Endothelial cell of umbilical vein (primary cell): ENCODE results near the gene OR13C4. TPM values are rescaled to one million over a fixed set of nuclear protein-coding genes. Genes with fewer than 3 reads are reported as not detected.

Experiments used
- BruUV-seq: library from RNA; stranded (reverse); fragments of 400-500 nt; replicated peaks from 2 replicates; lab custom pipeline; 2021; lab: Mats Ljungman, UMichigan
- CTCF ChIA-PET: fragments of 300-600, 350-600 bp; sonication (Branson Sonifier 250); formaldehyde crosslinking; loops from one replicate; lab custom pipeline; 2021; ENCODE audit warnings: antibody characterized with exemption, inconsistent platforms; lab: Charles Lee
- POLR2A ChIA-PET: fragments of 300-600, 350-600 bp; sonication (Branson Sonifier 250); formaldehyde crosslinking; loops from one replicate; lab custom pipeline; 2021; ENCODE audit warnings: antibody characterized with exemption, inconsistent platforms; lab: Charles Lee
- DNase-seq: peaks from one replicate; pipeline ENCODE4 v3.0.0-alpha.2; 2011; ENCODE audit warnings: low read depth, low spot score
- FAIRE-seq: peaks from 2 replicates; lab custom pipeline; 2011; peaks lifted over from hg19 to GRCh38; lab: Jason Lieb, UNC
- H2AFZ ChIP-seq: 2 replicates; pipeline ENCODE4 v1.6.0; 2012; ENCODE audit warnings: low read depth, low read length, control low read depth, inconsistent platforms
- H3K27ac ChIP-seq: 2 replicates; pipeline ENCODE4 v1.5.1; 2011; ENCODE audit warnings: low read depth, mild to moderate bottlenecking, control low read depth, low read length, moderate library complexity; ENCODE audit not compliant: insufficient read depth
- H3K27me3 ChIP-seq, 2 experiments: 2 replicates each; pipeline versions ENCODE4 v1.6.0 to v1.6.1; 2011; ENCODE audit warnings: low read length in 2 of 2, mixed read lengths in 1 of 2; ENCODE audit not compliant: control insufficient read depth in 2 of 2, insufficient read depth in 2 of 2
- H3K36me3 ChIP-seq, 2 experiments: 2 replicates in 1 of 2; 3 replicates in 1 of 2; pipeline ENCODE4 v1.5.1; 2011; ENCODE audit warnings: low read length in 2 of 2, mild to moderate bottlenecking in 1 of 2, moderate library complexity in 1 of 2; ENCODE audit not compliant: control insufficient read depth in 2 of 2, insufficient read depth in 2 of 2; ENCODE audit errors: extremely low read depth in 1 of 2
- H3K4me1 ChIP-seq: 3 replicates; pipeline ENCODE4 v1.5.1; 2011; ENCODE audit warnings: mild to moderate bottlenecking, low read length; ENCODE audit not compliant: control insufficient read depth, insufficient read depth; ENCODE audit errors: extremely low read depth
- H3K4me2 ChIP-seq: 2 replicates; pipeline ENCODE4 v1.6.1; 2011; ENCODE audit warnings: low read length, control low read depth, mixed read lengths; ENCODE audit not compliant: insufficient read depth
- H3K4me3 ChIP-seq, 3 experiments: fragments of 200-600 bp in 1 of 3; sonication (generic), shearing (Covaris generic) in 1 of 3; replicated peaks in 1 of 3; 2 replicates each; pipeline ENCODE4 v1.5.1; 2011 to 2016; ENCODE audit warnings: control low read depth in 3 of 3, low read length in 3 of 3, mild to moderate bottlenecking in 2 of 3, inconsistent platforms in 1 of 3, low read depth in 1 of 3, moderate library complexity in 1 of 3; ENCODE audit not compliant: insufficient read depth in 1 of 3
- H3K79me2 ChIP-seq: 2 replicates; pipeline ENCODE4 v1.6.0; 2012; ENCODE audit warnings: low read length, inconsistent platforms; ENCODE audit not compliant: control insufficient read depth, insufficient read depth
- H3K9ac ChIP-seq: replicated peaks from 2 replicates; pipeline ENCODE3; 2011; ENCODE audit warnings: low read length, control low read depth; ENCODE audit not compliant: insufficient read depth; ENCODE audit errors: extremely low read depth
- H3K9me1 ChIP-seq: replicated peaks from 3 replicates; pipeline ENCODE4 v1.6.0; 2011; ENCODE audit warnings: mild to moderate bottlenecking, low read length; ENCODE audit not compliant: control insufficient read depth, insufficient read depth; ENCODE audit errors: extremely low read depth
- H3K9me3 ChIP-seq: replicated peaks from 2 replicates; pipeline ENCODE4 v1.5.1; 2012; ENCODE audit warnings: low read length, inconsistent platforms; ENCODE audit not compliant: control insufficient read depth, insufficient read depth
- H4K20me1 ChIP-seq: replicated peaks from 2 replicates; pipeline ENCODE3; 2011; ENCODE audit warnings: mild to moderate bottlenecking, low read length; ENCODE audit not compliant: control insufficient read depth, insufficient read depth; ENCODE audit errors: extremely low read depth
- EZH2 ChIP-seq: IDR thresholded peaks from 2 replicates; pipeline ENCODE4 v1.6.1; 2012; ENCODE audit warnings: borderline replicate concordance, low read depth, mild to moderate bottlenecking, moderate library complexity, low read length, inconsistent platforms; ENCODE audit not compliant: severe bottlenecking
- FOS ChIP-seq: IDR thresholded peaks from 2 replicates; pipeline ENCODE4 v1.6.1; 2011; ENCODE audit warnings: mild to moderate bottlenecking, low read length, moderate library complexity, borderline replicate concordance; ENCODE audit not compliant: insufficient read depth
- GATA2 ChIP-seq: IDR thresholded peaks from 2 replicates; pipeline ENCODE4 v1.7.0; 2011; ENCODE audit warnings: low read depth, mild to moderate bottlenecking, moderate library complexity, mixed read lengths, low read length; ENCODE audit not compliant: insufficient read length, insufficient read depth
- JUN ChIP-seq: IDR thresholded peaks from 2 replicates; pipeline ENCODE4 v1.6.1; 2011; ENCODE audit warnings: borderline replicate concordance, low read depth; ENCODE audit not compliant: insufficient read length, insufficient read depth
- MYC ChIP-seq: IDR thresholded peaks from one replicate; pipeline ENCODE4 v1.6.1; 2011; ENCODE audit warnings: mild to moderate bottlenecking, low read depth, low read length
- POLR2A ChIP-seq: IDR thresholded peaks from 2 replicates; pipeline ENCODE4 v1.6.1; 2012; ENCODE audit warnings: low read depth, mild to moderate bottlenecking, control low read depth, low read length
- POLR2AphosphoS5 ChIP-seq: IDR thresholded peaks from 2 replicates; pipeline ENCODE4 v1.6.1; 2012; ENCODE audit warnings: low read depth, mild to moderate bottlenecking, control low read depth, low read length, moderate library complexity; ENCODE audit not compliant: insufficient read depth
- dilution Hi-C: fragments of 300-500 bp; cut with MboI; formaldehyde crosslinking; loops from one replicate; pipeline ENCODE4 v1.15.0; 2019; ENCODE audit warnings: low sequenced_read_pairs; ENCODE audit not compliant: extremely low pct_ligation_motif_present
- intact Hi-C: fragments of 100-400 bp; cut with micrococcal nuclease; formaldehyde crosslinking; loops from one replicate; pipeline ENCODE4 v1.10.0; 2022
- polyA plus RNA-seq, 4 experiments: library from polyadenylated mRNA; depleted of rRNA in 3 of 4; stranded (reverse) in 3 of 4; unstranded in 1 of 4; fragments of >200 nt; gene quantifications; 2 replicates each; pipeline versions ENCODE4 v1.2.1 to v1.2.3, GENCODE V29; 2011 to 2012; ENCODE audit warnings: missing spikeins in 1 of 4
- total RNA-seq: library from RNA; stranded (reverse); gene quantifications from 2 replicates; pipeline ENCODE4 v1.2.3, GENCODE V29; 2021
- TF ChIP-seq, protein P1 (sequence below), 2 donors: IDR thresholded peaks; 1 replicate in 1 of 2; 2 replicates in 1 of 2; pipeline ENCODE4 v1.5.1; 2011; ENCODE audit warnings: low read length in 2 of 2, mild to moderate bottlenecking in 2 of 2, moderate library complexity in 2 of 2, control low read depth in 1 of 2, inconsistent platforms in 1 of 2, low read depth in 1 of 2; ENCODE audit not compliant: insufficient read depth in 1 of 2; ENCODE audit errors: extremely low read depth in 1 of 2
- TF ChIP-seq, protein P2 (sequence below): IDR thresholded peaks from 2 replicates; pipeline ENCODE4 v1.6.1; 2011; ENCODE audit not compliant: insufficient read depth, insufficient read length

OR13C4 gene
- total and polyA plus RNA-seq, 2 donors (not counting 3 experiments of a cell fraction or from before 2014, with no cell fraction given), result not detected

DNA sequence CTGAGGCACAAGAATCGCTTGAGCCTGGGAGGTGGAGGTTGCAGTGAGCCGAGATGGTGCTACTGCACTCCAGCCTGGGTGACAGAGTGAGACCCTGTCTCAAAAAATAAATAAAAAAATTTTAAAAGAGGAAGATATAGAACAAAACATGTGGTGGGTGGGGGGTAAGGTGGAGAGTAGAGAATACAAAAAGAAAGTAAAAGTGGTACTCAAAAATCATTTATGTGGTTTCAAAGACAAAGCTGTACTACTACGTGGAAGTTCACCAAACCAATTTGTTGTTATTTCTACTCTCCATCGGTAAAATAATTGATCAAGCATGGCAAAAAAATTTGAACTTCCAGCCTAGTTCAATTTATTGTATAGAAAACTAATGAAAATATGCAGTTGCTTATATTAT lies 17.6 kb upstream of the OR13C4 start:
- Histone ChIP-seq H3K36me3 (no peaks in the 10 kb centered on the region), H3K4me1 (no peaks in the 10 kb centered on the region), H4K20me1 (no peaks in the 10 kb centered on the region), H3K9me3 (no peaks in the 10 kb centered on the region), H3K27ac (no peak overlapping the region), H2AFZ (no peak overlapping the region), H3K79me2 (no peaks in the 10 kb centered on the region), H3K9ac (no peak overlapping the region), H3K9me1 (no peaks in the 10 kb centered on the region), H3K4me3 (no peak overlapping the region), H3K4me2 (no peak overlapping the region), H3K27me3 (no peaks in the 10 kb centered on the region)
- no TSS peak for BruUV-seq
- DNase-seq, result no peak
- ChIA-PET CTCF (no interaction called here), POLR2A (no interaction called here)
- dilution Hi-C loops, result no loop called here
- intact Hi-C loops, result no loop called here
- TF ChIP-seq POLR2A, result no peak
- TF ChIP-seq, protein P1, sequence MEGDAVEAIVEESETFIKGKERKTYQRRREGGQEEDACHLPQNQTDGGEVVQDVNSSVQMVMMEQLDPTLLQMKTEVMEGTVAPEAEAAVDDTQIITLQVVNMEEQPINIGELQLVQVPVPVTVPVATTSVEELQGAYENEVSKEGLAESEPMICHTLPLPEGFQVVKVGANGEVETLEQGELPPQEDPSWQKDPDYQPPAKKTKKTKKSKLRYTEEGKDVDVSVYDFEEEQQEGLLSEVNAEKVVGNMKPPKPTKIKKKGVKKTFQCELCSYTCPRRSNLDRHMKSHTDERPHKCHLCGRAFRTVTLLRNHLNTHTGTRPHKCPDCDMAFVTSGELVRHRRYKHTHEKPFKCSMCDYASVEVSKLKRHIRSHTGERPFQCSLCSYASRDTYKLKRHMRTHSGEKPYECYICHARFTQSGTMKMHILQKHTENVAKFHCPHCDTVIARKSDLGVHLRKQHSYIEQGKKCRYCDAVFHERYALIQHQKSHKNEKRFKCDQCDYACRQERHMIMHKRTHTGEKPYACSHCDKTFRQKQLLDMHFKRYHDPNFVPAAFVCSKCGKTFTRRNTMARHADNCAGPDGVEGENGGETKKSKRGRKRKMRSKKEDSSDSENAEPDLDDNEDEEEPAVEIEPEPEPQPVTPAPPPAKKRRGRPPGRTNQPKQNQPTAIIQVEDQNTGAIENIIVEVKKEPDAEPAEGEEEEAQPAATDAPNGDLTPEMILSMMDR (IDR thresholded peaks at IDR 0.05; ENCODE audit: extremely low read depth in 1 of 2, insufficient read depth in 1 of 2, low read depth in 1 of 2, low read length in 2 of 2), result no peak
- TF ChIP-seq GATA2, result no peak
- TF ChIP-seq MYC, result no peak
- FAIRE-seq, result no peak

DNA sequence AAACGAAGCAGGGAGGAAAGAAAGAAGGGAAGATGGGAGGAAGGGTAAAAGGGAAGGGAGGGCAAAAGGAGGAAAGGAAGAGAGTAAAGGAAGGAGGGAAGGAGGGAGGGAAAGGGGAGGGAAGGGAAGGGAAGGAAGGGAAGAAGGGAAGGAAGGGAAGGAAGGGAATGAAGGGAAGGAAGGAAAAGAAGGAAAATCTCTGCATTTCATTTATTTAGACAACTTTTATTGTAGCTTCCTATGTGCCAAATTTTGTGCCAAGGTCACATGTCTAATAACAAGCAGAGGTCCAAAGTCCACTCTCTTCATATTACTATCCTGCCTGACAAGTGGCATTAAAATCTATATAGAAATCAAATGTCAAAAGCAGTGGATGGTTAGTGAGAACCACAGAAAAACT lies 12.3 kb upstream of the OR13C4 start:
- no TSS peak for BruUV-seq
- H4K20me1 ChIP-seq, result no peaks in the 10 kb centered on the region
- ChIA-PET CTCF (no interaction called here), POLR2A (no interaction called here)
- H3K36me3 ChIP-seq, result no peaks in the 10 kb centered on the region
- no peak overlapping the region for H3K27ac ChIP-seq
- H2AFZ ChIP-seq, result no peak overlapping the region
- TF ChIP-seq, protein P1 (IDR thresholded peaks at IDR 0.05; ENCODE audit: extremely low read depth in 1 of 2, insufficient read depth in 1 of 2, low read depth in 1 of 2, low read length in 2 of 2), result no peak
- TF ChIP-seq MYC, result no peak
- TF ChIP-seq JUN, result no peak
- TF ChIP-seq GATA2, result no peak
- TF ChIP-seq FOS, result no peak
- TF ChIP-seq, protein P2, sequence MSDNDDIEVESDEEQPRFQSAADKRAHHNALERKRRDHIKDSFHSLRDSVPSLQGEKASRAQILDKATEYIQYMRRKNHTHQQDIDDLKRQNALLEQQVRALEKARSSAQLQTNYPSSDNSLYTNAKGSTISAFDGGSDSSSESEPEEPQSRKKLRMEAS, result no peak
- TF ChIP-seq POLR2A, result no peak
- no peak for TF ChIP-seq EZH2
- no peak for TF ChIP-seq POLR2AphosphoS5
- H3K4me1 ChIP-seq, result no peaks in the 10 kb centered on the region
- H3K9me3 ChIP-seq, result no peaks in the 10 kb centered on the region
- H3K4me2 ChIP-seq, result no peak overlapping the region
- no peak overlapping the region for H3K4me3 ChIP-seq
- no peak for DNase-seq
- no peaks in the 10 kb centered on the region for H3K79me2 ChIP-seq
- dilution Hi-C loops (no loop called here), intact Hi-C loops (no loop called here)
- H3K27me3 ChIP-seq, result no peaks in the 10 kb centered on the region
- no peak for FAIRE-seq
- H3K9ac ChIP-seq, result no peak overlapping the region
- no peaks in the 10 kb centered on the region for H3K9me1 ChIP-seq
